ENCODE measurements around the gene IFNAR1.

The IFNAR1 gene

GRCh38 chr21:33403128-33403785 is 78.5 kb downstream of the IFNAR1 start, which contains the start of gene IFNGR2:
IFNGR2 (plus strand) TSS chr21:33403413; CDS start chr21:33403544, 131 bp downstream.
- H3K27me3 Mint-ChIP-seq (ENCODE audit: low read depth) = peaks cover 8% of the 10 kb centered on the region
- peak within 1 kb of the TSS; percentile 95 to 96 (median 96) for H3K4me3 Mint-ChIP-seq
- no peak for TF ChIP-seq CTCF (IDR thresholded peaks at IDR 0.05; ENCODE audit: unreplicated experiment in 3 of 3)
- H3K4me1 Mint-ChIP-seq = peaks cover 17% of the 10 kb centered on the region
- H3K27ac Mint-ChIP-seq = peak within 1 kb of the TSS; percentile 94 to 97 (median 97)
- H3K9me3 Mint-ChIP-seq = no peaks in the 10 kb centered on the region
- H3K36me3 Mint-ChIP-seq (ENCODE audit: low read depth) = peaks cover 7% of the 10 kb centered on the region

GRCh38 chr21:33403786-33404585 is 79.2 kb downstream of the IFNAR1 start:
- Mint-ChIP-seq H3K27ac (peak overlapping the region; percentile 87 to 95 (median 89)), H3K27me3 (ENCODE audit: low read depth) (peaks cover 2% of the 10 kb centered on the region), H3K4me1 (peaks cover 21% of the 10 kb centered on the region), H3K4me3 (peak overlapping the region; percentile 95 to 96 (median 96)), H3K9me3 (no peaks in the 10 kb centered on the region), H3K36me3 (ENCODE audit: low read depth) (peaks cover 11% of the 10 kb centered on the region)
- no peak for TF ChIP-seq CTCF (IDR thresholded peaks at IDR 0.05; ENCODE audit: unreplicated experiment in 3 of 3)

- Mint-ChIP-seq H3K4me3 (peak overlapping the region in 2 of 3 experiments; percentile 46 to 63), H3K4me1 (peaks cover 24% of the 10 kb centered on the region), H3K36me3 (ENCODE audit: low read depth) (peaks cover 24% of the 10 kb centered on the region), H3K27me3 (ENCODE audit: low read depth) (no peaks in the 10 kb centered on the region), H3K9me3 (no peaks in the 10 kb centered on the region), H3K27ac (peak overlapping the region in 1 of 3 experiments; percentile 15)
- TF ChIP-seq CTCF (IDR thresholded peaks at IDR 0.05; ENCODE audit: unreplicated experiment in 3 of 3) = no peak
These were observed 81.7 kb downstream of the IFNAR1 start for GRCh38 chr21:33406493-33406892.
